HEK293T (cell line): Measurements from ENCODE around the gene NFASC.

Experiments
- ARNT ChIP-seq: fragments of 450-650 bp; IDR thresholded peaks from 2 replicates; pipeline ENCODE4 v1.6.1; 2017; ENCODE audit warnings: mild to moderate bottlenecking
- BHLHE40 ChIP-seq: fragments of 450-650 bp; IDR thresholded peaks from 2 replicates; pipeline ENCODE4 v1.6.1; 2016; ENCODE audit warnings: mild to moderate bottlenecking, moderate library complexity, borderline replicate concordance
- ELF4 ChIP-seq: fragments of 450-650 bp; IDR thresholded peaks from 2 replicates; pipeline ENCODE4 v1.6.1; 2017; ENCODE audit warnings: antibody characterized with exemption
- FOXA1 ChIP-seq: fragments of 450-650 bp; IDR thresholded peaks from 2 replicates; pipeline ENCODE4 v1.6.1; 2016; ENCODE audit warnings: mild to moderate bottlenecking
- HDGF ChIP-seq: fragments of 450-650 bp; IDR thresholded peaks from 2 replicates; pipeline ENCODE4 v1.6.1; 2017; ENCODE audit warnings: antibody characterized with exemption, borderline replicate concordance
- L3MBTL2 ChIP-seq: fragments of 450-650 bp; conservative IDR thresholded peaks from 2 replicates; pipeline ENCODE4 v1.6.1; 2016; ENCODE audit warnings: mild to moderate bottlenecking
- NFRKB ChIP-seq: fragments of 450-650 bp; IDR thresholded peaks from 2 replicates; pipeline ENCODE4 v1.6.1; 2016; ENCODE audit warnings: mild to moderate bottlenecking, moderate library complexity
- SP1 ChIP-seq: fragments of 450-650 bp; IDR thresholded peaks from 2 replicates; pipeline ENCODE4 v1.6.1; 2017
- SUZ12 ChIP-seq: fragments of 450-650 bp; IDR thresholded peaks from 2 replicates; pipeline ENCODE4 v1.6.1; 2016; ENCODE audit warnings: mild to moderate bottlenecking

- no peak for TF ChIP-seq HDGF
- no peak for TF ChIP-seq FOXA1
- TF ChIP-seq BHLHE40: no peak
- TF ChIP-seq SUZ12: no peak
- TF ChIP-seq ARNT: no peak
- TF ChIP-seq ELF4: no peak
- no peak for TF ChIP-seq SP1
- TF ChIP-seq L3MBTL2: no peak
- TF ChIP-seq NFRKB: no peak
Measured at GRCh38 chr1:204946640-204947039, 76.0 kb downstream of the NFASC start.
